ENCODE measurements around the gene FXYD1. TPM values are rescaled to one million over a fixed set of nuclear protein-coding genes. Genes with fewer than 3 reads are reported as not detected.

Gene FXYD1
- total RNA-seq, 1 donor from 2014 or later, result 7.8 TPM

- Mint-ChIP-seq H3K9me3 (ENCODE audit: low read depth) (no peaks in the 10 kb centered on the region), H3K27ac (ENCODE audit: unreplicated experiment) (no peak overlapping the region)
Measured at GRCh38 chr19:35133826-35134225, 4.8 kb upstream of the FXYD1 start.

DNA sequence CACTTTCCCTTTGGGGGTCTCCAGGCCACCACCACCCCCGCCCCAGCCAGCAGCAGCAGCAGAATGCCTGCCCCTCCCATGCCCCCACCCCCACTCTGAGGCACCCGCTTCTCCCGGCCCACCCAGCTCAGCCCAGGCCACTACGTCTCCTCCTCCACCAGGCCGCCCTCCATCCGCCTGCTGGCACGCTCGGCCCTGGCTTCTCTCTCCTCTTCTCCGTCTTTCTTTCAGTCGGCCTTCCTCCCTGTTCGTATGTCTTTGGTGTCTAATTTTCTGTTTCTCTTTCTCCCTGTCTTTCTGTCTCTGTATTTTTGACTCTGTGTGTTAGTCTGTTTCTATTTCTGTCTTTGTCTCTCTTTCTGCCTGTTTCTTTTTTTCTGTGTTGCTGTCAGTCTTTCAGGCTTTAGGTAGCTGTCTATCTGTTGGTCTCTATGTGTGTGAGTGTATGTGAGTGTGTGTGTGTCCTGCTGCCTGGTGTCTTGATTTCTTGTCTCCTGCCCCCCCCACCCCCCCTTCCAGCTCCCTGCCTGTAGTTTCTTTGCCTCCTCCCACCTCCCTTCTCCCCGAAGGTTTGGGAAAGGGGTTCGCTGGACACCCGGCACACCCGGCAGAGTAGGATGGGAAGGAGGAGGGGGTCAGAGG, 3.9 kb upstream of the FXYD1 start, which contains the start of gene LGI4:
Gene LGI4 (minus strand): TSS at position 459 of the 642 bp plus-strand sequence. CDS start 379 bp downstream, at position 80.
- peaks cover 6% of the 10 kb centered on the region for H3K27me3 Mint-ChIP-seq (ENCODE audit: low read depth)
- peak within 1 kb of the TSS; percentile 75 for H3K27ac Mint-ChIP-seq (ENCODE audit: unreplicated experiment)
- H3K9me3 Mint-ChIP-seq (ENCODE audit: low read depth), result no peaks in the 10 kb centered on the region
- no peak for DNase-seq (ENCODE audit: low spot score)
- peak within 1 kb of the TSS; percentile 58 for H3K4me3 Mint-ChIP-seq (ENCODE audit: unreplicated experiment)
- no peak for TF ChIP-seq CTCF (IDR thresholded peaks at IDR 0.05)
- H3K36me3 Mint-ChIP-seq (ENCODE audit: low read depth), result no peaks in the 10 kb centered on the region
- peaks cover 24% of the 10 kb centered on the region for H3K4me1 Mint-ChIP-seq (ENCODE audit: low read depth)

More at GRCh38 chr19:35133826-35134225, 4.8 kb upstream of the FXYD1 start:
- DNase-seq (ENCODE audit: low spot score), result no peak
- H3K27me3 Mint-ChIP-seq (ENCODE audit: low read depth), result peaks cover 8% of the 10 kb centered on the region
- no peak for TF ChIP-seq CTCF (IDR thresholded peaks at IDR 0.05)
- no peak overlapping the region for H3K4me3 Mint-ChIP-seq (ENCODE audit: unreplicated experiment)
- H3K4me1 Mint-ChIP-seq (ENCODE audit: low read depth), result peaks cover 15% of the 10 kb centered on the region
- H3K36me3 Mint-ChIP-seq (ENCODE audit: low read depth), result no peaks in the 10 kb centered on the region

DNA sequence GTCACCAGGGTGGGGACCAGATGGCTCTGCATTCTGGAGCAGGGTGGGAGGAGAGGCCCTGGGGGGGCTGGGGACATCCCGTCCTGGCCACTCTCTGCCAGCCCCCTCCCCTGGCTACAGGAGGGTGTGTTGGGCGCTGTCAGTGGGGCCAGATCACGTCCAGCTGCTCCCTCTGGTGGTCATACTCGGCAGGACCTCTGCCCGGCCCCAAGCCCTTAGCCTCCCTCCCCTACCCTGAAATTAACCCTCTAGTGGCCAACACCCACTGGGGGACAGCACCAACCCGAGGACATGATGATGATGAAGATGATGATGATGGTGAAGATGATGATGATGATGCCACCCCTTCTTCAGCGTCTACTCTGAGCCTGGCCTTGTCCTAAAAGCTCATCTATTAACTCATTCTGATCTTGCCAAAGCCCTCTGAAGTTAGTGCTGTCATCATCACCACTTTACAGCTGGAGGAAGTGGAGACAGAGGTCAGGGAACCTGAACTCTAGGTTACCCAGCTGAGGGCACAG, 3.2 kb upstream of the FXYD1 start:
- H3K36me3 Mint-ChIP-seq (ENCODE audit: low read depth), result no peaks in the 10 kb centered on the region
- no peak overlapping the region for H3K27ac Mint-ChIP-seq (ENCODE audit: unreplicated experiment)
- H3K27me3 Mint-ChIP-seq (ENCODE audit: low read depth), result peaks cover 6% of the 10 kb centered on the region
- DNase-seq (ENCODE audit: low spot score), result no peak
- H3K4me1 Mint-ChIP-seq (ENCODE audit: low read depth), result peaks cover 31% of the 10 kb centered on the region
- peak; percentile 95 for TF ChIP-seq CTCF (IDR thresholded peaks at IDR 0.05)
- no peaks in the 10 kb centered on the region for H3K9me3 Mint-ChIP-seq (ENCODE audit: low read depth)
- no peak overlapping the region for H3K4me3 Mint-ChIP-seq (ENCODE audit: unreplicated experiment)

GRCh38 chr19:35136231-35136630, 2.4 kb upstream of the FXYD1 start:
- peaks cover 8% of the 10 kb centered on the region for H3K27me3 Mint-ChIP-seq (ENCODE audit: low read depth)
- no peak overlapping the region for H3K27ac Mint-ChIP-seq (ENCODE audit: unreplicated experiment)
- no peak for TF ChIP-seq CTCF (IDR thresholded peaks at IDR 0.05)
- no peak overlapping the region for H3K4me3 Mint-ChIP-seq (ENCODE audit: unreplicated experiment)
- no peaks in the 10 kb centered on the region for H3K9me3 Mint-ChIP-seq (ENCODE audit: low read depth)
- peaks cover 38% of the 10 kb centered on the region for H3K4me1 Mint-ChIP-seq (ENCODE audit: low read depth)
- H3K36me3 Mint-ChIP-seq (ENCODE audit: low read depth), result no peaks in the 10 kb centered on the region
- DNase-seq (ENCODE audit: low spot score), result no peak

GRCh38 chr19:35136977-35137702, 1.5 kb upstream of the FXYD1 start:
- H3K4me1 Mint-ChIP-seq (ENCODE audit: low read depth), result peaks cover 45% of the 10 kb centered on the region
- no peak overlapping the region for H3K4me3 Mint-ChIP-seq (ENCODE audit: unreplicated experiment)
- no peak for TF ChIP-seq CTCF (IDR thresholded peaks at IDR 0.05)
- H3K27me3 Mint-ChIP-seq (ENCODE audit: low read depth), result peaks cover 15% of the 10 kb centered on the region
- H3K36me3 Mint-ChIP-seq (ENCODE audit: low read depth), result no peaks in the 10 kb centered on the region
- no peak for DNase-seq (ENCODE audit: low spot score)
- H3K27ac Mint-ChIP-seq (ENCODE audit: unreplicated experiment), result no peak overlapping the region
- no peaks in the 10 kb centered on the region for H3K9me3 Mint-ChIP-seq (ENCODE audit: low read depth)

All from chondrocyte (in vitro differentiated cells).